Retinal pigment epithelial cell (primary cell): ENCODE data around the gene AQP5.

Source experiments
- DNase-seq: peaks from one replicate; pipeline ENCODE4 v3.0.0-alpha.2; 2010; ENCODE audit warnings: low read depth
- H3K4me3 ChIP-seq: 2 replicates; pipeline ENCODE4 v1.5.1; 2011; ENCODE audit warnings: mild to moderate bottlenecking, low read length, control low read depth, moderate library complexity
- TF ChIP-seq, protein P1 (sequence below): conservative IDR thresholded peaks from 2 replicates; pipeline ENCODE4 v1.5.1; 2011; ENCODE audit warnings: low read depth, low read length, control low read depth, inconsistent platforms

Gene AQP5

DNA sequence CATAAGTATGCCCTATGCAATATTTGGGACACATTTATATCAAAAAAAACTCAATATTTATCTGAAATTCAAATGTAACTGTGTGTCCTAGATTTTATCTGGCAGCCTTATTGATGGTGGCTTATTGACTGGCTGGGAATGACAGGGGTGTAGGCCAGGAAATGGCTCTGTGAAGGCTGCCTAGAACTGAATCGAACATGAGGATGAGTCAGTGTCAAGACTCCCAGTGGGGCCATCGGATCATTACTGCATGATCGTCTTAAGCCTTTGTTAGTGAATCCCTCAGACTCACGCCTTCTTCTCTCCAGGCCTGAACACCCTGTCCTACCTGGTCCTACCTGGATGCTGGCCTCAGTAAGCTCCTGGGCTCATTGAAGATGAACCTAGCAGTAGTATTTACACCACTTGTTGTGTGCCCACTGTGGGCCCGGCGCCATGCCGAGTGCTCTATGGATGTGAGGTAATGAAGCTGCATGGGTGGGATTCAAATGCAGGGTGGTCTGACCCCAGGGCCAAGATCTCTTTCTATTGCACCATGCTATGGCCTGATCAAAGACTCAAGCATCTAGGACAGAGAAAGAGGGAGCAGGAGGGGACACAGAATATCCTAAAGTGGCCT is 36.9 kb upstream of the AQP5 start:
- H3K4me3 ChIP-seq, result no peak overlapping the region
- TF ChIP-seq, protein P1, sequence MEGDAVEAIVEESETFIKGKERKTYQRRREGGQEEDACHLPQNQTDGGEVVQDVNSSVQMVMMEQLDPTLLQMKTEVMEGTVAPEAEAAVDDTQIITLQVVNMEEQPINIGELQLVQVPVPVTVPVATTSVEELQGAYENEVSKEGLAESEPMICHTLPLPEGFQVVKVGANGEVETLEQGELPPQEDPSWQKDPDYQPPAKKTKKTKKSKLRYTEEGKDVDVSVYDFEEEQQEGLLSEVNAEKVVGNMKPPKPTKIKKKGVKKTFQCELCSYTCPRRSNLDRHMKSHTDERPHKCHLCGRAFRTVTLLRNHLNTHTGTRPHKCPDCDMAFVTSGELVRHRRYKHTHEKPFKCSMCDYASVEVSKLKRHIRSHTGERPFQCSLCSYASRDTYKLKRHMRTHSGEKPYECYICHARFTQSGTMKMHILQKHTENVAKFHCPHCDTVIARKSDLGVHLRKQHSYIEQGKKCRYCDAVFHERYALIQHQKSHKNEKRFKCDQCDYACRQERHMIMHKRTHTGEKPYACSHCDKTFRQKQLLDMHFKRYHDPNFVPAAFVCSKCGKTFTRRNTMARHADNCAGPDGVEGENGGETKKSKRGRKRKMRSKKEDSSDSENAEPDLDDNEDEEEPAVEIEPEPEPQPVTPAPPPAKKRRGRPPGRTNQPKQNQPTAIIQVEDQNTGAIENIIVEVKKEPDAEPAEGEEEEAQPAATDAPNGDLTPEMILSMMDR, result no peak
- no peak for DNase-seq

DNA sequence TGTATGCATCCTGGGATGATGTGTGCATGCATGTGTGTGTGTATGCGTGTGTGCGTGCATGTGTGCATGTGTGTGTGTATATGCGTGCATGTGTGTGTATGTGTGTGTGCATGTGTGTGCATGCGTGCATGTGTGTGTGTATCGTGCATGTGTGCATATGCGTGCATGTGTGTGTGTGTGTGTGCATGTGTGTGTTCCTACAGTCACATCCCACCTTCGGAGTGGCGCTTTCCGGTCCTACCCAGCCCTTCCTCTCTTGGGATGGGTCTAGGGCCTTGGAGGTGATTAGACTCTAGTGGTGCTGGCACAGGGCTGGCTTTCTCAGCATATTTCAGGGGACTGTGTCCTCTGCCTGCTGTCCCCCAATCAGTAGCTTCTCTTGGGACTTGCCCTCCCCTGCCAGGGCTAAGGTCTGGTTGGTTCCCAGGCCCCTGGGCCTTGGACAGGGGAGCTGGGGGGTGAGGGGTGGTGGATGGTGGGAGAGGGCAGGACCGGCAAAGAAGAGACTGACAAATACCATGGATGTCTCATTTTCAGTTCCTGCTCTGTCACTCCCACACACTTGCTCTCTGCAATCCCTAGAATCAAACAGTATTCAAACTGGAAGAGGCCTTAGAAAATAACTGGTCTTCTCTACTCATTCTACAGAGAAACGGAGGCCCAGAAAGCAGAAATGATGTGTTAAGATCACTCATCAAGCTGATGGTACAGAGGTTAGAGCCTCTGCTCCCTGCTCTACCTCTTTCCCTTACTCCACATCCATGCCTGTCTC is 36.1 kb upstream of the AQP5 start:
- TF ChIP-seq, protein P1, result no peak
- no peak for DNase-seq
- no peak overlapping the region for H3K4me3 ChIP-seq

DNA sequence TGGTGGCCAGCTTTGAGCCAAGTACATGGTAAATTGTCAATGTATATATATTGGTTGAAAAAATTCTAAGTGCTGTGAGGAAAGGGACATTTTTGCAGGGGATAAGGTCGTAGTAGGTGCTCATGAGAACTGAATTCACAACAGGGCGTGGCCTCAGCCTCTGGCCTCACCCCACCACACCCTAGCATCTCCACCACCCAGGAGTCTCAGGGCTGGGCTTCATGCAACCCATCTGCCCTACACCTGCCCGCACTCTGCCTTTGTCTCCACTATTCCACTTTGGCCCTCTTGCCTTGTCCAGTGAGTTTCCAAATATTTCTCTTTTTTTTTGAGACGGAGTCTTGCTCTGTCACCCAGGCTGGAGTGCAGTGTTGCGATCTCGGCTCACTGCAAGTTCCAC is 33.2 kb upstream of the AQP5 start:
- no peak for DNase-seq
- TF ChIP-seq, protein P1, result no peak

DNA sequence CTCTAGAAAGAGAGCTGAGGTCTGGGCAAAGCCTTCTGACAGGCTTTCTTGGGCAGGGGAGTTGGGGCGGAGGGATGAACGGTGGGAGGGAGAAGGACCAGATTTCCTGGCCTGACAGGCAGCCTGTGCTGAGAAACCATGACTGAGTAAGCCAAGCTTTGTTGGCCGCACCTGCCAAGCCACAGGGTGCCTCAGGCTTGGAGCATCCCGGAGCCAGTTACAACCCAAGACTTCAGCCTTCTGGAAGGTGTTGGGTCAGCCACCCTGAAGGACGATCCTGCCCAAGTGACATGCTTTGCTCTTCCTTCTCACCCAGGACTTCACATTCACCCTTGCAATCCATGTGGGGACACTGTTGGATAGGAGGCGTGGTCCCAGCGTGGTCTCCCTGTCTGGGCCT is 32.1 kb upstream of the AQP5 start:
- H3K4me3 ChIP-seq, result no peak overlapping the region
- no peak for DNase-seq
- TF ChIP-seq, protein P1, result no peak

More for the DNA sequence above, 33.2 kb upstream of the AQP5 start:
- H3K4me3 ChIP-seq, result no peak overlapping the region

DNA sequence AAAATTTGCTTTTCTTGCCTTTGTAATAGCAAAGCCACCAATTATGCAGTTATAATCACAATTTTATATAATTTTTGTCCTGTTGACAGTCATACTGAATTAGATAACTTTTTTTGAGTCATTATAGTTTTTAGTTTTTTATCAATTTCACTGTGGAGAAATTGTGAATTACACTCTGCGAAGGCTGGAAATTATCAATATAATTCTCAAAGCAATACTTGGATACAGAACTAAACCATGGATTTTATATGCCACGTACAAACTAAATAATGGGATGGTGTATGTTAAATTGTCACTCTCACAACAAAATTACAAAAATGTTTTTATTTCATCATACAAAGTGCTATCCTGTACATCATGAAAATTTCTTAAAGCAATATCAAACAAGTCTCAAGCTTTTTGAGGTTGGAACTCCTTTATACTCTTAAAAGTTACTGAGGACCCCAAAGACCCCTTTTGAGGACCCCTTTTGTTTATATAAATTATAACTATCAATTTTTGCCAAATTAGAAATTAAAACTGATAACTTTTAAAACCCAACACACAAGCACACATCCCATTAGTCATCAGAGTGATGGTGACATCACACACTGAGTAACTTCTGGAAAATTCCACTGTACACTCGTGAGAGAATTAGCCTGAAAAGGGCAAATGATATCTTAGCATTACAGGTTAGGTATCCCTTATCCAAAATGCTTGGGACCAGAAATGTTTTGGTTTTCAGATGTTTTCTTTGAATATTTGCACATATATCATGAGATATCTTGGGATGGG is 31.0 kb upstream of the AQP5 start:
- TF ChIP-seq, protein P1, result no peak
- no peak for DNase-seq
- H3K4me3 ChIP-seq, result no peak overlapping the region

DNA sequence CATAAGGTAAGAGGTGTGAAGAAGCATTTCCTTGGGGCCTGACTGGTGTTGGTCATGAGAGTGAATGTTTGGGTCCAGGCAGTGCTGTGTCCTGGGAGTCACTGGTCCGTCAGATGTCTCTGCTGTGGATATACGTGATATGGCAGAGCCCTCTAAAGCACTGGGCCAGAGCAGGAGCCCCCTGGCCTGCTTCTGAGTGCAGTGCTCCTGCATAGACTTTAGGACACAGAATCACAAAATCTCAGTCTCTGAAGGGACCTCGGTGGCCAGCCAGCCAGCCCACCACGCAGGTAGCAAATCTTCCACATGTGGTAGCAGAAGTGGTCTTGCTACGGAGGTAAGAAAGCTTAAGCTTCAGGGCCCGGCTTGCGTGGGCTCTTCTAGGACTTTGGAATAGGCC is 29.6 kb upstream of the AQP5 start:
- no peak overlapping the region for H3K4me3 ChIP-seq
- no peak for DNase-seq
- TF ChIP-seq, protein P1, result no peak
